HEK293 (cell line): ENCODE measurements around the gene CACNA1D.

Source experiments
- CTCF ChIA-PET: fragments of 350-600 bp; formaldehyde crosslinking; extraction: SDS; loops from one replicate; lab custom pipeline; 2021; ENCODE audit warnings: antibody characterized with exemption; lab: Yijun Ruan, JAX
- POLR2A ChIA-PET: fragments of 300-600 bp; formaldehyde crosslinking; extraction: SDS; loops from one replicate; lab custom pipeline; 2020; ENCODE audit warnings: antibody characterized with exemption, inconsistent platforms; lab: Yijun Ruan, JAX
- H3K27ac ChIP-seq: fragments of 200-500 bp; sonication (Bioruptor generic); 2 replicates; pipeline ENCODE4 v1.5.1; 2014; ENCODE audit warnings: low read depth, low read length, control low read depth, inconsistent platforms; ENCODE audit errors: extremely low read depth
- H3K36me3 ChIP-seq, 2 experiments: fragments of 200-500 bp in 1 of 2; sonication (Bioruptor generic) in 1 of 2; 1 replicate in 1 of 2; 2 replicates in 1 of 2; pipeline ENCODE4 v1.5.1; 2014 to 2017; ENCODE audit warnings: inconsistent platforms in 2 of 2, low read length in 2 of 2; ENCODE audit not compliant: control insufficient read depth in 2 of 2, insufficient read depth in 1 of 2
- H3K4me1 ChIP-seq: fragments of 200-500 bp; sonication (Bioruptor generic); 2 replicates; pipeline ENCODE4 v1.5.1; 2014; ENCODE audit warnings: mild to moderate bottlenecking, low read length, inconsistent platforms; ENCODE audit not compliant: control insufficient read depth, insufficient read depth
- H3K4me3 ChIP-seq: 2 replicates; pipeline ENCODE4 v1.5.1; 2011; ENCODE audit warnings: low read depth, mild to moderate bottlenecking, control low read depth, low read length, moderate library complexity
- H3K9me3 ChIP-seq: fragments of 200-500 bp; sonication (Bioruptor generic); 2 replicates; pipeline ENCODE4 v1.5.1; 2014; ENCODE audit warnings: low read depth, low read length, inconsistent platforms; ENCODE audit not compliant: control insufficient read depth, insufficient read depth
- GLIS2 ChIP-seq: fragments of 450-650 bp; formaldehyde crosslinking; IDR thresholded peaks from 2 replicates; pipeline ENCODE4 v1.5.1; 2016; ENCODE audit warnings: missing biosample characterization, missing genetic modification characterization
- IKZF3 ChIP-seq: fragments of 450-650 bp; IDR thresholded peaks from 2 replicates; pipeline ENCODE4 v1.5.0; 2018; ENCODE audit warnings: missing biosample characterization, mild to moderate bottlenecking, missing genetic modification characterization, moderate library complexity
- MZF1 ChIP-seq: fragments of 450-650 bp; formaldehyde crosslinking; IDR thresholded peaks from 2 replicates; pipeline ENCODE4 v1.5.1; 2017; ENCODE audit warnings: missing biosample characterization, missing genetic modification characterization, borderline replicate concordance
- PBX3 ChIP-seq: sonication (generic); formaldehyde crosslinking; IDR thresholded peaks from 2 replicates; pipeline ENCODE4 v1.8.1; 2022; ENCODE audit warnings: mild to moderate bottlenecking, moderate library complexity, missing genetic modification reagents
- SALL2 ChIP-seq: fragments of 450-650 bp; formaldehyde crosslinking; IDR thresholded peaks from 2 replicates; pipeline ENCODE4 v1.5.0; 2017; ENCODE audit warnings: missing biosample characterization, mild to moderate bottlenecking, missing genetic modification characterization, borderline replicate concordance
- ZBTB11 ChIP-seq: fragments of 450-650 bp; formaldehyde crosslinking; conservative IDR thresholded peaks from 2 replicates; pipeline ENCODE4 v1.5.1; 2016; ENCODE audit warnings: low read depth, missing biosample characterization, missing genetic modification characterization
- ZFP69B ChIP-seq: fragments of 450-650 bp; formaldehyde crosslinking; IDR thresholded peaks from 2 replicates; pipeline ENCODE4 v1.5.1; 2016; ENCODE audit warnings: missing biosample characterization, missing genetic modification characterization
- ZNF132 ChIP-seq: fragments of 450-650 bp; formaldehyde crosslinking; IDR thresholded peaks from 2 replicates; pipeline ENCODE4 v1.5.1; 2017; ENCODE audit warnings: missing biosample characterization, missing genetic modification characterization, borderline replicate concordance
- ZNF138 ChIP-seq: fragments of 450-650 bp; formaldehyde crosslinking; IDR thresholded peaks from 2 replicates; pipeline ENCODE4 v1.5.1; 2016; ENCODE audit warnings: missing biosample characterization, missing genetic modification characterization, borderline replicate concordance
- ZNF146 ChIP-seq: fragments of 450-650 bp; formaldehyde crosslinking; IDR thresholded peaks from 2 replicates; pipeline ENCODE4 v1.5.1; 2016; ENCODE audit warnings: missing biosample characterization, missing genetic modification characterization
- ZNF24 ChIP-seq: fragments of 450-650 bp; formaldehyde crosslinking; IDR thresholded peaks from 2 replicates; pipeline ENCODE4 v1.5.1; 2016; ENCODE audit warnings: missing biosample characterization, missing genetic modification characterization
- ZNF324 ChIP-seq: fragments of 450-650 bp; formaldehyde crosslinking; IDR thresholded peaks from 2 replicates; pipeline ENCODE4 v1.5.1; 2016; ENCODE audit warnings: missing biosample characterization, missing genetic modification characterization
- ZNF37A ChIP-seq: fragments of 450-650 bp; IDR thresholded peaks from 2 replicates; pipeline ENCODE4 v1.5.1; 2018; ENCODE audit warnings: missing biosample characterization, missing genetic modification characterization
- ZNF530 ChIP-seq: fragments of 450-650 bp; formaldehyde crosslinking; IDR thresholded peaks from 2 replicates; pipeline ENCODE4 v1.5.1; 2016; ENCODE audit warnings: low read depth, missing biosample characterization, missing genetic modification characterization
- ZNF560 ChIP-seq: fragments of 450-650 bp; formaldehyde crosslinking; IDR thresholded peaks from 2 replicates; pipeline ENCODE4 v1.5.1; 2017; ENCODE audit warnings: missing biosample characterization, missing genetic modification characterization, borderline replicate concordance
- ZNF629 ChIP-seq: fragments of 450-650 bp; formaldehyde crosslinking; IDR thresholded peaks from 2 replicates; pipeline ENCODE4 v1.5.1; 2017; ENCODE audit warnings: missing biosample characterization, missing genetic modification characterization
- ZNF692 ChIP-seq: fragments of 450-650 bp; formaldehyde crosslinking; IDR thresholded peaks from 2 replicates; pipeline ENCODE4 v1.5.1; 2016; ENCODE audit warnings: missing biosample characterization, missing genetic modification characterization
- ZNF704 ChIP-seq: fragments of 450-650 bp; formaldehyde crosslinking; IDR thresholded peaks from 2 replicates; pipeline ENCODE4 v1.5.1; 2016; ENCODE audit warnings: missing biosample characterization, missing genetic modification characterization
- ZNF776 ChIP-seq: fragments of 450-650 bp; formaldehyde crosslinking; IDR thresholded peaks from 2 replicates; pipeline ENCODE4 v1.5.0; 2017; ENCODE audit warnings: missing biosample characterization, missing genetic modification characterization, borderline replicate concordance
- ZNF830 ChIP-seq: fragments of 450-650 bp; IDR thresholded peaks from 2 replicates; pipeline ENCODE4 v1.5.0; 2018; ENCODE audit warnings: missing biosample characterization, missing genetic modification characterization, low read depth, mild to moderate bottlenecking, moderate library complexity
- ZSCAN16 ChIP-seq: fragments of 450-650 bp; formaldehyde crosslinking; IDR thresholded peaks from 2 replicates; pipeline ENCODE4 v1.5.1; 2016; ENCODE audit warnings: missing biosample characterization, missing genetic modification characterization

The CACNA1D gene

GRCh38 chr3:53486961-53487654 is 7.3 kb upstream of the CACNA1D start (continued):
- no peak for TF ChIP-seq ZBTB11 (tag by site-specific recombination)
- no peak for TF ChIP-seq ZNF629 (tag by site-specific recombination)
- TF ChIP-seq ZNF132: no peak
- TF ChIP-seq ZNF530 (tag by site-specific recombination): no peak
- no peak for TF ChIP-seq IKZF3 (tag by site-specific recombination)
- TF ChIP-seq ZFP69B: no peak
- TF ChIP-seq MZF1: no peak

GRCh38 chr3:53489386-53489785 is 5.0 kb upstream of the CACNA1D start:
- H3K9me3 ChIP-seq: no peaks in the 10 kb centered on the region
- TF ChIP-seq ZNF146 (tag by site-specific recombination): no peak
- no peak for TF ChIP-seq ZNF132
- no peak for TF ChIP-seq ZNF704 (tag by site-specific recombination)
- TF ChIP-seq GLIS2 (tag by site-specific recombination): no peak
- no peak for TF ChIP-seq ZNF560 (tag by site-specific recombination)
- no peak for TF ChIP-seq ZNF324 (tag by site-specific recombination)
- TF ChIP-seq IKZF3 (tag by site-specific recombination): no peak
- no peak for TF ChIP-seq ZNF37A
- TF ChIP-seq ZNF830 (tag by site-specific recombination): no peak
- TF ChIP-seq ZNF692 (tag by site-specific recombination): no peak
- TF ChIP-seq PBX3 (CRISPR knock-in tag): no peak
- TF ChIP-seq ZNF24 (tag by site-specific recombination): no peak
- TF ChIP-seq SALL2 (tag by site-specific recombination): no peak
- no peak for TF ChIP-seq ZNF138 (tag by site-specific recombination)
- TF ChIP-seq ZSCAN16 (tag by site-specific recombination): no peak
- no peak for TF ChIP-seq ZNF776 (tag by site-specific recombination)
- TF ChIP-seq, all 188 proteins: peak for 0
- Histone ChIP-seq H3K4me1 (no peaks in the 10 kb centered on the region), H3K36me3 (no peaks in the 10 kb centered on the region), H3K27ac (no peak overlapping the region), H3K4me3 (no peak overlapping the region)
- CTCF ChIA-PET: no interaction called here
- POLR2A ChIA-PET: no interaction called here
